ENCODE data around the gene GPN1.
"Not testable (repeated sequence)": the region's sequence is repeated elsewhere in the genome, so short reads cannot be mapped to it uniquely, and the experiment has no call there.

GPN1 gene

DNA sequence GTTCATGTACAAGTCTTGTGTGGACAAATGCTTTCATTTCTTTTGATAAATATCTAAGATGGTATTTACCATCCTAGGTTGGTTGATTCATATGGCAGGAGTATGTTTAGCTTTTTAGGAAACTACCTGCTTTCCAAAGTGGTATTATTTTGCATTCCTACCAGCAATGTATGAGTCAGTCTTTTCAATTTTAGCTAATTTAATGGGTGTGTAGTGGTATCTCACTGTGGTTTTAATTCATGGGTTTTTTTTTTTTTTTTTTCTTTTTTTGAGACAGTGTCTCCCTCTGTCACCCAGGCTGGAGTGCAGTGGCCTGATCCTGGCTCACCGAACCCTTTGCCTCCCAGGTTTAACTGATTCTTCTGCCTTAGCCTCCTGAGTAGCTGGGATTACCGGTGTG lies 41.8 kb upstream of the GPN1 start:
- no peak overlapping the region for H3K4me3 ChIP-seq (ENCODE audit: low read depth, low read length)
- DNase-seq (ENCODE audit: low read depth): no peak

DNA sequence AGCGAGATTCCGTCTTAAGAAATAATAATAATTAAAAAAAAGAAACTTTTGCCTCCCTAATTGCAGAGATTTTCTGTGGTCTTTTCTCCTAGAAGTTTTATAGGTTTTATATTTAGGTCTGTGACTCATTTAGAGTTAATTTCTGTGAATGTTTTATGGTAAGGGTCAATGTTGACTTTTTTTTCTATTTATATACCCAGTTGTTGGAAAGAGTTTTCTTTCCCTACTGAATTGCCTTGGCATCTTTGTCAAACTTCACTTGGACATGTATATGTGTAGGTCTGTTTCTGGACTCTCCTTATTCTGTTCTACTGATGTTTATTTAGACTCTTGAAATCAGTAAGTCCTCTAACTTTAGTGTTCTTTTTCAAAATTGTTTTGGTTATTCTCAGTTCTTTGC lies 40.5 kb upstream of the GPN1 start:
- no peak overlapping the region for H3K4me3 ChIP-seq (ENCODE audit: low read depth, low read length)
- TF ChIP-seq, protein P1, sequence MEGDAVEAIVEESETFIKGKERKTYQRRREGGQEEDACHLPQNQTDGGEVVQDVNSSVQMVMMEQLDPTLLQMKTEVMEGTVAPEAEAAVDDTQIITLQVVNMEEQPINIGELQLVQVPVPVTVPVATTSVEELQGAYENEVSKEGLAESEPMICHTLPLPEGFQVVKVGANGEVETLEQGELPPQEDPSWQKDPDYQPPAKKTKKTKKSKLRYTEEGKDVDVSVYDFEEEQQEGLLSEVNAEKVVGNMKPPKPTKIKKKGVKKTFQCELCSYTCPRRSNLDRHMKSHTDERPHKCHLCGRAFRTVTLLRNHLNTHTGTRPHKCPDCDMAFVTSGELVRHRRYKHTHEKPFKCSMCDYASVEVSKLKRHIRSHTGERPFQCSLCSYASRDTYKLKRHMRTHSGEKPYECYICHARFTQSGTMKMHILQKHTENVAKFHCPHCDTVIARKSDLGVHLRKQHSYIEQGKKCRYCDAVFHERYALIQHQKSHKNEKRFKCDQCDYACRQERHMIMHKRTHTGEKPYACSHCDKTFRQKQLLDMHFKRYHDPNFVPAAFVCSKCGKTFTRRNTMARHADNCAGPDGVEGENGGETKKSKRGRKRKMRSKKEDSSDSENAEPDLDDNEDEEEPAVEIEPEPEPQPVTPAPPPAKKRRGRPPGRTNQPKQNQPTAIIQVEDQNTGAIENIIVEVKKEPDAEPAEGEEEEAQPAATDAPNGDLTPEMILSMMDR (IDR thresholded peaks at IDR 0.05; ENCODE audit: low read depth, low read length, missing control alignments): no peak
- no peak for DNase-seq (ENCODE audit: low read depth)

More for the DNA sequence above, 41.8 kb upstream of the GPN1 start:
- TF ChIP-seq, protein P1 (IDR thresholded peaks at IDR 0.05; ENCODE audit: low read depth, low read length, missing control alignments): no peak

DNA sequence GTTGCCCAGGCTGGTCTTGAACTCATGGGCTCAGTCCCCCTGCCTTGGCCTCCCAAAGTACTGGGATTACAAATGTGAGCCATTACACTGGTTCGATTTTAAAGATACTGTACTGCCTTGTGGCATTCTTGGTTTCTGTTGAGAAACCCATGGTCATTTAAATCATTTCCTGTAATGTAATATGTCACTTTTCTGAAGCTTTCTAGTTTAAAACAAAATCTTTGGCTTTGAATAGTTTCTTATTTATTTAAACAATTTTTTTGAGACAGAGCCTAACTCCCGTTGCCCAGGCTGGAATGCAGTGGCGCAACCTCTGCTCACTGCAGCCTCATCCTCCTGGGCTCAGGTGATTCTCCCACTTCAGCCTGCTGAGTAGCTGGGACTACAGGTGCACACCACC lies 37.1 kb upstream of the GPN1 start:
- TF ChIP-seq, protein P1 (IDR thresholded peaks at IDR 0.05; ENCODE audit: low read depth, low read length, missing control alignments): no peak
- no peak for DNase-seq (ENCODE audit: low read depth)
- H3K4me3 ChIP-seq (ENCODE audit: low read depth, low read length): no peak overlapping the region

DNA sequence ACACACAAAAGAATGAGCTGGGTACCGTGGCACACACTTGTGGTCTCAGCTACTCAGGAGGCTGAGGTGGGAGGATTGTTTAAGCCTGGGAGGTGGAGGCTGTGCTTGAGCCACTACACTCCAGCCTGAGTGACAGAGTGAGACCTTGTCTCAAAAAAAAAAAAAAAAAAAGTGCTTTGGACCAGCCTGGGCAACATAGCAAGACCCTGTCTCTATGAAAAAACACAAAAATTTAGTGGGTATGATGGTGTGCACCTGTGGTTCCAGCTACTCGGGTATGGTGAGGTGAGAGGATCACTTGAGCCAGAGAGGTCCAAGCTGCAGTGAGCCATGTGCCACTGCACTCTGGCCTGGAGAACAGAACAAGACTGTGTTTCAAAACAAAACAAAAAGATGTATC lies 35.6 kb upstream of the GPN1 start:
- H3K4me3 ChIP-seq (ENCODE audit: low read depth, low read length): no peak overlapping the region
- TF ChIP-seq, protein P1 (IDR thresholded peaks at IDR 0.05; ENCODE audit: low read depth, low read length, missing control alignments): no peak
- DNase-seq (ENCODE audit: low read depth): no peak

DNA sequence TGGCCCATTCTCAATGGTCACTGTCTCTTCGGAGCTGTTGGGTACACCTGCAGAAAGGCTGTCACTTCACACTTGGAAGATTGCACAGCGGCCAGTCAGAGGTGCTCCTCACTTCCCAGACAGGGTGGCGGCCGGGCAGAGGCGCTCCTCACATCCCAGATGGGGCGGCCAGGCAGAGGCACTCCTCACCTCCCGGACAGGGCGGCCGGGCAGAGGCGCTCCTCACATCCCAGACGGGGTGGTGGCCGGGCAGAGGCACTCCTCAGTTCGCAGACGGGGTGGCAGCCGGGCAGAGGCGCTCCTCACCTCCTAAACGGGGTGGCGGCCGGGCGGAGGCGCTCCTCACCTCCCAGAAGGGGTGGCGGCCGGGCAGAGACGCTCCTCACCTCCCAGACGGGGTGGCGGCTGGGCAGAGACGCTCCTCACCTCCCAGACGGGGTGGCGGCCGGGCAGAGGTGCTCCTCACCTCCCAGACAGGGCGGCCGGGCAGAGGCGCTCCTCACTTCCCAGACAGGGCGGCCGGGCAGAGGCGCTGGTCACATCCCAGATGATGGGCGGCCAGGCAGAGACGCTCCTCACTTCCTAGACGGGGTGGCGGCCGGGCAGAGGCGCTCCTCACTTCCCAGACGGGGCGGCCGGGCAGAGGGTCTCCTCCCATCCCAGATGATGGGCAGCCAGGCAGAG lies 34.7 kb upstream of the GPN1 start:
- not testable (repeated sequence) for DNase-seq (ENCODE audit: low read depth)

DNA sequence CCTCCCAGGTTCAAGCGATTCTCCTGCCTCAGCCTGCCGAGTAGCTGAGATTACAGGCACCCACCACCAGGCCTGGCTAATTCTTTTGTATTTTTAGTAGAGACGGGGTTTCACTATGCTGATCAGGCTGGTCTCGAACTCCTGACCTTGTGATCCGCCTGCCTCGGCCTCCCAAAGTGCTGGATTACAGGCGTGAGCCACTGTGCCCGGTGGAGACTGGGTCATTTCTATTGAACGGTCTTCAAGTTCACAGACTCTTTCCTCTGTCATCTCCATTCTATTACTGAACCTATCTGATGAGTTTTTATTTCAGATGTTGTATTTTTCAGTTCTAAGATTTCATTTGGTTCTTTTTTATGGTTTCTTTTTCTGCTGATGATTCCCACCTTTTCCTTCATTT lies 33.4 kb upstream of the GPN1 start:
- H3K4me3 ChIP-seq (ENCODE audit: low read depth, low read length); DNase-seq (ENCODE audit: low read depth): not testable (repeated sequence)

More for the DNA sequence above, 34.7 kb upstream of the GPN1 start:
- H3K4me3 ChIP-seq (ENCODE audit: low read depth, low read length): not testable (repeated sequence)

DNA sequence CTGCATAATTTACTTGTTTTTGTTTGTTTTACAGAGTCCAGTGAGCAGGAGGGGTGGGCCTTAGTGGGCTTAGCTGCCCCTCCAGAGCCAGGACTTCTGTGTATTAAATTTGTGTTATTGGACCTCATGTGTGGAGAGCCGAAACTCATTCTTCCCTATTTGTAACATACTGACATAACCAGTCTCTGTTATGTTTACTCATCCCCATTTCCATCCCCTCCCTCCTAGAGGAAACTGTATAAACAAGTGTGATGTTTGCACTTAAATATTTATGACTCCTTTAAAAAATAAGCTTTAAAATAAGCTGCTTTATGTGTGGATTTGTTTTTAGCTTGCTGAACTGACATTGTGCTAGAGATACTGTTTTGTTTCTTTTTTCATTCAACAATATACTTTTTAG lies 32.2 kb upstream of the GPN1 start:
- TF ChIP-seq, protein P1 (IDR thresholded peaks at IDR 0.05; ENCODE audit: low read depth, low read length, missing control alignments): no peak
- no peak overlapping the region for H3K4me3 ChIP-seq (ENCODE audit: low read depth, low read length)
- no peak for DNase-seq (ENCODE audit: low read depth)

DNA sequence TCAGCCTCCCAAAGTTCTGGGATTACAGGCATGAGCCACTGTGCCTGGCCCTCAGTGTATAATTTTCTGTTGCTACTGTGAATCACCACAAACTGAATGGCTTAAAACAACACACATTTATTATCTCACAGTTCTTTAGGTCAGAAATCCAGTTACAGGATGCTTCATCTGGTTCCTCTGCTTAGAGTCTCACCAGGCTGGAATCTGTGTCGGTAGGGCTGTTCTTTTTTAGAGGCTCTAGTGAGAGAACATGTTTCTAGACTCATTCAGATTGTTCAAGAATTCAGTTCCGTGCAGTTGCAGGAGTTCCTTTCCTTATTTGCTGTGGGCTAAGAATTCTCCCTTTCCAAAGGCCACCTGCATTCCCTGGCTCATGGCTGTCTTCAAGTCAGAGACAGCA lies 22.2 kb upstream of the GPN1 start:
- no peak for DNase-seq (ENCODE audit: low read depth)
- TF ChIP-seq, protein P1 (IDR thresholded peaks at IDR 0.05; ENCODE audit: low read depth, low read length, missing control alignments): no peak
- no peak overlapping the region for H3K4me3 ChIP-seq (ENCODE audit: low read depth, low read length)

Data from GM12864 (cell line).